Liver (tissue), 9 donors: ENCODE results near the gene LMBR1L. TPM values are rescaled to one million over a fixed set of nuclear protein-coding genes. Genes with fewer than 3 reads are reported as not detected.

Experiments
- DNase-seq: peaks from one replicate; pipeline ENCODE4 v3.0.0-alpha.2; 2017; ENCODE audit warnings: low spot score
- H3K27ac ChIP-seq, 2 donors: one replicate each; pipeline ENCODE4 v1.7.0; 2013; ENCODE audit warnings: inconsistent platforms in 2 of 2, low read length in 2 of 2, control low read depth in 1 of 2, low read depth in 1 of 2, mild to moderate bottlenecking in 1 of 2
- H3K27me3 ChIP-seq, 4 donors: one replicate each; pipeline versions ENCODE4 v1.6.1 to v1.7.0; 2013; ENCODE audit warnings: low read length in 3 of 4, inconsistent platforms in 1 of 4, mild to moderate bottlenecking in 1 of 4, moderate library complexity in 1 of 4; ENCODE audit not compliant: control insufficient read depth in 4 of 4, insufficient read depth in 4 of 4
- H3K36me3 ChIP-seq, 4 donors: one replicate each; pipeline versions ENCODE4 v1.6.1 to v1.7.0; 2013; ENCODE audit warnings: low read length in 3 of 4, mild to moderate bottlenecking in 3 of 4, low read depth in 1 of 4, moderate library complexity in 1 of 4; ENCODE audit not compliant: control insufficient read depth in 4 of 4, insufficient read depth in 3 of 4
- H3K4me1 ChIP-seq, 4 donors: one replicate each; pipeline versions ENCODE4 v1.6.1 to v1.7.0; 2013; ENCODE audit warnings: low read length in 3 of 4, mild to moderate bottlenecking in 3 of 4, moderate library complexity in 1 of 4; ENCODE audit not compliant: control insufficient read depth in 4 of 4, insufficient read depth in 4 of 4
- H3K4me3 ChIP-seq, 3 donors: one replicate each; pipeline versions ENCODE4 v1.6.1 to v1.7.0; 2013; ENCODE audit warnings: low read length in 3 of 3, control low read depth in 1 of 3, low read depth in 1 of 3, mild to moderate bottlenecking in 1 of 3
- H3K9ac ChIP-seq, 2 donors: one replicate each; pipeline ENCODE4 v1.7.0; 2013; ENCODE audit warnings: low read length in 2 of 2, mild to moderate bottlenecking in 2 of 2, moderate library complexity in 2 of 2, control low read depth in 1 of 2, low read depth in 1 of 2
- H3K9me3 ChIP-seq, 4 donors: one replicate each; pipeline versions ENCODE4 v1.6.1 to v1.7.0; 2013; ENCODE audit warnings: low read length in 3 of 4; ENCODE audit not compliant: control insufficient read depth in 4 of 4
- CTCF ChIP-seq: fragments of 150-350 bp; IDR thresholded peaks from 2 replicates; pipeline ENCODE4 v1.5.1; 2017; ENCODE audit warnings: improper control_type of control experiment, low read depth, low read length; ENCODE audit not compliant: missing input control
- EGR1 ChIP-seq, 2 donors: IDR thresholded peaks; 2 replicates each; pipeline ENCODE4 v1.6.1; 2016 to 2018; ENCODE audit warnings: antibody characterized with exemption in 2 of 2, low read depth in 2 of 2
- FOXA1 ChIP-seq: IDR thresholded peaks from 2 replicates; pipeline ENCODE4 v1.6.1; 2016; ENCODE audit warnings: antibody characterized with exemption
- GABPA ChIP-seq, 2 donors: IDR thresholded peaks in 1 of 2; conservative IDR thresholded peaks in 1 of 2; 2 replicates each; pipeline ENCODE4 v1.6.1; 2016; ENCODE audit warnings: antibody characterized with exemption in 2 of 2, mild to moderate bottlenecking in 1 of 2, moderate library complexity in 1 of 2
- HNF4A ChIP-seq, 2 donors: conservative IDR thresholded peaks; 2 replicates each; pipeline ENCODE4 v1.6.1; 2016; ENCODE audit warnings: antibody characterized with exemption in 2 of 2, mild to moderate bottlenecking in 2 of 2
- HNF4G ChIP-seq: IDR thresholded peaks from 2 replicates; pipeline ENCODE4 v1.6.1; 2016; ENCODE audit warnings: antibody characterized with exemption
- JUND ChIP-seq, 2 donors: IDR thresholded peaks; 2 replicates each; pipeline ENCODE4 v1.6.1; 2016; ENCODE audit warnings: antibody characterized with exemption in 2 of 2
- MAX ChIP-seq: IDR thresholded peaks from 2 replicates; pipeline ENCODE4 v1.6.1; 2016; ENCODE audit warnings: antibody characterized with exemption
- NR2F2 ChIP-seq: IDR thresholded peaks from 2 replicates; pipeline ENCODE4 v1.6.1; 2016; ENCODE audit warnings: antibody characterized with exemption
- RAD21 ChIP-seq, 2 donors: IDR thresholded peaks; 2 replicates each; pipeline ENCODE4 v1.6.1; 2016; ENCODE audit warnings: antibody characterized with exemption in 2 of 2, mild to moderate bottlenecking in 2 of 2
- RXRA ChIP-seq, 2 donors: IDR thresholded peaks; 2 replicates each; pipeline ENCODE4 v1.6.1; 2017 to 2018; ENCODE audit warnings: antibody characterized with exemption in 2 of 2, mild to moderate bottlenecking in 1 of 2
- TAF1 ChIP-seq: conservative IDR thresholded peaks from 2 replicates; pipeline ENCODE4 v1.6.1; 2016; ENCODE audit warnings: antibody characterized with exemption, mild to moderate bottlenecking
- YY1 ChIP-seq: IDR thresholded peaks from 2 replicates; pipeline ENCODE4 v1.6.1; 2016; ENCODE audit warnings: antibody characterized with exemption, mild to moderate bottlenecking
- WGBS: extraction: QIAGEN DNeasy Blood & Tissue Kit; methylation state at CpG from one replicate; pipeline ENCODE4 v1.1.7; 2013; 5-methylcytosine and 5-hydroxymethylcytosine counted together
- polyA plus RNA-seq, 2 donors: library from polyadenylated mRNA; stranded (reverse) in 1 of 2; unstranded in 1 of 2; fragments of 200-250 nt in 1 of 2; fragments of >200 nt in 1 of 2; fragmentation: Nextera tagmentation in 1 of 2; extraction: Ambion mirVana in 1 of 2; gene quantifications; one replicate each; pipeline versions ENCODE4 v1.2.1 to v1.2.3, GENCODE V29; 2013 to 2015
- total RNA-seq, 2 donors: library from RNA; depleted of rRNA; stranded (reverse); fragments of >200 nt; gene quantifications; one replicate each; pipeline ENCODE4 v1.2.3, GENCODE V29; 2014
- TF ChIP-seq, protein P1 (sequence below): IDR thresholded peaks from 2 replicates; pipeline ENCODE4 v1.6.1; 2016; ENCODE audit warnings: antibody characterized with exemption, mild to moderate bottlenecking
- TF ChIP-seq, protein P2 (sequence below): IDR thresholded peaks from 2 replicates; pipeline ENCODE4 v1.6.1; 2016; ENCODE audit warnings: antibody characterized with exemption
- TF ChIP-seq, protein P3 (sequence below): IDR thresholded peaks from 2 replicates; pipeline ENCODE4 v1.6.1; 2016; ENCODE audit warnings: antibody characterized with exemption
- donor health status: healthy.
- donor health status: healthy.
- donor health status: healthy.
- donor health status: healthy.
- donor health status: healthy.

Gene LMBR1L
- total and polyA plus RNA-seq, 4 donors: 9.3 to 23.7 (median 11.8) TPM

- TF ChIP-seq CTCF: no peak
- no peak for TF ChIP-seq FOXA1
- no peak for TF ChIP-seq MAX
- no peak for TF ChIP-seq HNF4A (conservative IDR thresholded peaks at IDR 0.05)
Measured at GRCh38 chr12:49097381-49097780, 13.3 kb downstream of the LMBR1L start (continued).

GRCh38 chr12:49094975-49095365, 15.7 kb downstream of the LMBR1L start:
- H3K4me3 ChIP-seq: no peak overlapping the region

More at GRCh38 chr12:49094975-49095365, 15.7 kb downstream of the LMBR1L start:
- no peaks in the 10 kb centered on the region for H3K9me3 ChIP-seq
- H3K9ac ChIP-seq: no peak overlapping the region
- no peak overlapping the region for H3K27ac ChIP-seq
- H3K4me1 ChIP-seq: peaks cover 9 to 26% (median 16%) of the 10 kb centered on the region in 4 donors
- peaks cover 0 to 20% (median 18%) of the 10 kb centered on the region in 4 donors for H3K36me3 ChIP-seq
- peaks cover 0 to 5% (median 3%) of the 10 kb centered on the region in 4 donors for H3K27me3 ChIP-seq
- TF ChIP-seq, protein P1, sequence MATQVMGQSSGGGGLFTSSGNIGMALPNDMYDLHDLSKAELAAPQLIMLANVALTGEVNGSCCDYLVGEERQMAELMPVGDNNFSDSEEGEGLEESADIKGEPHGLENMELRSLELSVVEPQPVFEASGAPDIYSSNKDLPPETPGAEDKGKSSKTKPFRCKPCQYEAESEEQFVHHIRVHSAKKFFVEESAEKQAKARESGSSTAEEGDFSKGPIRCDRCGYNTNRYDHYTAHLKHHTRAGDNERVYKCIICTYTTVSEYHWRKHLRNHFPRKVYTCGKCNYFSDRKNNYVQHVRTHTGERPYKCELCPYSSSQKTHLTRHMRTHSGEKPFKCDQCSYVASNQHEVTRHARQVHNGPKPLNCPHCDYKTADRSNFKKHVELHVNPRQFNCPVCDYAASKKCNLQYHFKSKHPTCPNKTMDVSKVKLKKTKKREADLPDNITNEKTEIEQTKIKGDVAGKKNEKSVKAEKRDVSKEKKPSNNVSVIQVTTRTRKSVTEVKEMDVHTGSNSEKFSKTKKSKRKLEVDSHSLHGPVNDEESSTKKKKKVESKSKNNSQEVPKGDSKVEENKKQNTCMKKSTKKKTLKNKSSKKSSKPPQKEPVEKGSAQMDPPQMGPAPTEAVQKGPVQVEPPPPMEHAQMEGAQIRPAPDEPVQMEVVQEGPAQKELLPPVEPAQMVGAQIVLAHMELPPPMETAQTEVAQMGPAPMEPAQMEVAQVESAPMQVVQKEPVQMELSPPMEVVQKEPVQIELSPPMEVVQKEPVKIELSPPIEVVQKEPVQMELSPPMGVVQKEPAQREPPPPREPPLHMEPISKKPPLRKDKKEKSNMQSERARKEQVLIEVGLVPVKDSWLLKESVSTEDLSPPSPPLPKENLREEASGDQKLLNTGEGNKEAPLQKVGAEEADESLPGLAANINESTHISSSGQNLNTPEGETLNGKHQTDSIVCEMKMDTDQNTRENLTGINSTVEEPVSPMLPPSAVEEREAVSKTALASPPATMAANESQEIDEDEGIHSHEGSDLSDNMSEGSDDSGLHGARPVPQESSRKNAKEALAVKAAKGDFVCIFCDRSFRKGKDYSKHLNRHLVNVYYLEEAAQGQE: no peak
- TF ChIP-seq HNF4A (conservative IDR thresholded peaks at IDR 0.05): no peak
- TF ChIP-seq JUND (IDR thresholded peaks at IDR 0.05): no peak
- TF ChIP-seq NR2F2: no peak
- TF ChIP-seq EGR1 (IDR thresholded peaks at IDR 0.05; ENCODE audit: low read depth in 2 of 2): no peak
- TF ChIP-seq YY1: no peak
- no peak for TF ChIP-seq GABPA (IDR thresholded peaks at IDR 0.05 in 1 of 2, conservative IDR thresholded peaks at IDR 0.05 in 1 of 2)
- TF ChIP-seq RAD21 (IDR thresholded peaks at IDR 0.05): no peak
- TF ChIP-seq RXRA (IDR thresholded peaks at IDR 0.05): no peak
- TF ChIP-seq TAF1: no peak
- TF ChIP-seq CTCF: no peak
- TF ChIP-seq, protein P2, sequence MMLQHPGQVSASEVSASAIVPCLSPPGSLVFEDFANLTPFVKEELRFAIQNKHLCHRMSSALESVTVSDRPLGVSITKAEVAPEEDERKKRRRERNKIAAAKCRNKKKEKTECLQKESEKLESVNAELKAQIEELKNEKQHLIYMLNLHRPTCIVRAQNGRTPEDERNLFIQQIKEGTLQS: no peak
- TF ChIP-seq, protein P3, sequence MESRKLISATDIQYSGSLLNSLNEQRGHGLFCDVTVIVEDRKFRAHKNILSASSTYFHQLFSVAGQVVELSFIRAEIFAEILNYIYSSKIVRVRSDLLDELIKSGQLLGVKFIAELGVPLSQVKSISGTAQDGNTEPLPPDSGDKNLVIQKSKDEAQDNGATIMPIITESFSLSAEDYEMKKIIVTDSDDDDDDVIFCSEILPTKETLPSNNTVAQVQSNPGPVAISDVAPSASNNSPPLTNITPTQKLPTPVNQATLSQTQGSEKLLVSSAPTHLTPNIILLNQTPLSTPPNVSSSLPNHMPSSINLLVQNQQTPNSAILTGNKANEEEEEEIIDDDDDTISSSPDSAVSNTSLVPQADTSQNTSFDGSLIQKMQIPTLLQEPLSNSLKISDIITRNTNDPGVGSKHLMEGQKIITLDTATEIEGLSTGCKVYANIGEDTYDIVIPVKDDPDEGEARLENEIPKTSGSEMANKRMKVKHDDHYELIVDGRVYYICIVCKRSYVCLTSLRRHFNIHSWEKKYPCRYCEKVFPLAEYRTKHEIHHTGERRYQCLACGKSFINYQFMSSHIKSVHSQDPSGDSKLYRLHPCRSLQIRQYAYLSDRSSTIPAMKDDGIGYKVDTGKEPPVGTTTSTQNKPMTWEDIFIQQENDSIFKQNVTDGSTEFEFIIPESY: no peak
- no peak for TF ChIP-seq HNF4G
- WGBS: 75% methylated on average over 2 of the region's 2 CpGs
- no peak for DNase-seq
